ENCODE measurements around the gene NPFF. TPM values are rescaled to one million over a fixed set of nuclear protein-coding genes. Genes with fewer than 3 reads are reported as not detected.
A peak's percentile ranks its signal among the peaks of the same experiment; 100 is the strongest.
"Not testable (repeated sequence)": the region's sequence is repeated elsewhere in the genome, so short reads cannot be mapped to it uniquely, and the experiment has no call there.

NPFF gene
- polyA plus RNA-seq, 3 donors = 0.29 TPM; not detected in 2

DNA sequence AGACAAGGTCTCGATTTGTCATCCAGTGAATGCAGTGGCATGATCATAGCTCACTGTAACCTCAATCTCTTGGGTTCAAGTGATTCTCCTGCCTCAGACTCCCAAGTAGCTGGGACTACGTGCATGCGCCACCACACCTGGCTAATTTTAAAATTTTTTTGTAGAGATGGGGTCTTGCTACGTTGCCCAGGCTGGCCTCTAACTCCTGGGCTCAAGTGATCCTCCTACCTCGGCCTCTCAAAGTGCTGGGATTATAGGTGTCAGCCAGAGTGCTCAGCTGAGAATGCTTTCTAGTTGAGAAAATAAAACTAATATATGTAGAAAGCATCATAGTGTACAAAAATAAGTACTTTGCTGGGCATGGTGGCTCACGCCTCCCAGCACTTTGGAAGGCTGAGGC is 41.1 kb upstream of the NPFF start:
- H3K4me3 Mint-ChIP-seq; DNase-seq; H3K9me3 Mint-ChIP-seq; intact Hi-C loops (cut with micrococcal nuclease); H3K79me2 ChIP-seq (ENCODE audit: insufficient read depth, low read length); H3K4me1 Mint-ChIP-seq; H3K4me1 ChIP-seq (ENCODE audit: control insufficient read depth in 1 of 2, insufficient read depth in 2 of 2, low read length in 2 of 2); H3K27me3 ChIP-seq (ENCODE audit: control insufficient read depth in 2 of 2, insufficient read depth in 2 of 2, low read length in 2 of 2); H3K4me2 ChIP-seq (replicated peaks; ENCODE audit: extremely low read depth, low read length, poor library complexity, severe bottlenecking); H3K9me3 ChIP-seq (replicated peaks in 1 of 2; ENCODE audit: control insufficient read depth in 1 of 2, insufficient read depth in 1 of 2, low read length in 2 of 2); H4K20me1 ChIP-seq (ENCODE audit: insufficient read depth, low read length); H2AFZ ChIP-seq (ENCODE audit: insufficient read depth, low read depth, low read length, poor library complexity, severe bottlenecking); H3K27me3 Mint-ChIP-seq (ENCODE audit: low read depth in 3 of 3); H3K9ac ChIP-seq (ENCODE audit: insufficient read depth, low read length, poor library complexity, severe bottlenecking); H3K4me3 ChIP-seq (replicated peaks in 1 of 3; ENCODE audit: low read depth in 2 of 3, low read length in 3 of 3); H3K27ac ChIP-seq (ENCODE audit: low read depth in 1 of 2, low read length in 2 of 2): not testable (repeated sequence)
- 100% methylated on average over 3 of the region's 6 CpGs for WGBS (ENCODE audit: insufficient coverage)
- Mint-ChIP-seq H3K27ac (peak overlapping the region in 1 of 7 donors; percentile 10), H3K36me3 (peaks cover 42 to 68% of the 10 kb centered on the region in 2 donors)
- peaks cover 45 to 69% of the 10 kb centered on the region in 2 donors for H3K36me3 ChIP-seq (replicated peaks in 1 of 2; ENCODE audit: control insufficient read depth in 1 of 2, insufficient read depth in 2 of 2, low read length in 2 of 2)

DNA sequence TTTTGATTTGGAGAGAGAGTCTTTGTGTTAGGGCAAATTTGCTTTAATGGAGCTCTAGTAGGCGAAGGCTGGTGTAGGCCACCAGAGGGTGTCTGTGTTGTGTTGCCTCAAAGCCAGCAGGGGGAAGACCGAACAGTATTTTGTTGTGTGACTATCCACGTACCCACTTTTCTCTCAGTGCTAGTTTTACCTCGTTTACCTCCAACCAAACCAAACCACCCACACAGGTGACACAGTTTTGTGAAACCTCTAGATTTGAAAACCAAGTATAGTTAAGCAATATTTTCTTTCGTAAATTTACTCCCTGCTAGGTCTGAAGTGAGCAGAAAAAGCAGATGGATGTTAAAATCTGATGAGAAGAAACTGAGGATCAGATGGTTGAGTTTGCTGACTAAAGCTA is 36.3 kb upstream of the NPFF start:
- Histone ChIP-seq H3K9ac (ENCODE audit: insufficient read depth, low read length, poor library complexity, severe bottlenecking) (no peak overlapping the region), H3K27ac (ENCODE audit: low read depth in 1 of 2, low read length in 2 of 2) (peak overlapping the region in 1 of 2 donors; percentile 67), H3K9me3 (replicated peaks in 1 of 2; ENCODE audit: control insufficient read depth in 1 of 2, insufficient read depth in 1 of 2, low read length in 2 of 2) (no peaks in the 10 kb centered on the region), H3K4me2 (replicated peaks; ENCODE audit: extremely low read depth, low read length, poor library complexity, severe bottlenecking) (no peak overlapping the region), H3K4me3 (replicated peaks in 1 of 3; ENCODE audit: low read depth in 2 of 3, low read length in 3 of 3) (no peak overlapping the region), H3K4me1 (ENCODE audit: control insufficient read depth in 1 of 2, insufficient read depth in 2 of 2, low read length in 2 of 2) (no peaks in the 10 kb centered on the region), H2AFZ (ENCODE audit: insufficient read depth, low read depth, low read length, poor library complexity, severe bottlenecking) (no peak overlapping the region), H4K20me1 (ENCODE audit: insufficient read depth, low read length) (peaks cover 3% of the 10 kb centered on the region), H3K36me3 (replicated peaks in 1 of 2; ENCODE audit: control insufficient read depth in 1 of 2, insufficient read depth in 2 of 2, low read length in 2 of 2) (peaks cover 40 to 64% of the 10 kb centered on the region in 2 donors), H3K27me3 (ENCODE audit: control insufficient read depth in 2 of 2, insufficient read depth in 2 of 2, low read length in 2 of 2) (no peaks in the 10 kb centered on the region), H3K79me2 (ENCODE audit: insufficient read depth, low read length) (no peaks in the 10 kb centered on the region)
- WGBS (ENCODE audit: insufficient coverage) = 80% methylated on average over 1 of the region's 5 CpGs
- Mint-ChIP-seq H3K36me3 (peaks cover 45 to 62% of the 10 kb centered on the region in 2 donors), H3K4me1 (peaks cover 2% of the 10 kb centered on the region), H3K27me3 (ENCODE audit: low read depth in 3 of 3) (no peaks in the 10 kb centered on the region), H3K27ac (peak overlapping the region in 4 of 7 donors; percentile 30 to 73 (median 38)), H3K9me3 (no peaks in the 10 kb centered on the region), H3K4me3 (no peak overlapping the region)
- intact Hi-C loops (cut with micrococcal nuclease) = loop anchor here (5.0 kb wide), 2 partner anchors 34 to 134 kb away; partner anchors contain the start of gene ATP5MC2 (in 1 of the 2)
- DNase-seq = peak; percentile 35 to 51 (median 37)
- TF ChIP-seq, protein P1, sequence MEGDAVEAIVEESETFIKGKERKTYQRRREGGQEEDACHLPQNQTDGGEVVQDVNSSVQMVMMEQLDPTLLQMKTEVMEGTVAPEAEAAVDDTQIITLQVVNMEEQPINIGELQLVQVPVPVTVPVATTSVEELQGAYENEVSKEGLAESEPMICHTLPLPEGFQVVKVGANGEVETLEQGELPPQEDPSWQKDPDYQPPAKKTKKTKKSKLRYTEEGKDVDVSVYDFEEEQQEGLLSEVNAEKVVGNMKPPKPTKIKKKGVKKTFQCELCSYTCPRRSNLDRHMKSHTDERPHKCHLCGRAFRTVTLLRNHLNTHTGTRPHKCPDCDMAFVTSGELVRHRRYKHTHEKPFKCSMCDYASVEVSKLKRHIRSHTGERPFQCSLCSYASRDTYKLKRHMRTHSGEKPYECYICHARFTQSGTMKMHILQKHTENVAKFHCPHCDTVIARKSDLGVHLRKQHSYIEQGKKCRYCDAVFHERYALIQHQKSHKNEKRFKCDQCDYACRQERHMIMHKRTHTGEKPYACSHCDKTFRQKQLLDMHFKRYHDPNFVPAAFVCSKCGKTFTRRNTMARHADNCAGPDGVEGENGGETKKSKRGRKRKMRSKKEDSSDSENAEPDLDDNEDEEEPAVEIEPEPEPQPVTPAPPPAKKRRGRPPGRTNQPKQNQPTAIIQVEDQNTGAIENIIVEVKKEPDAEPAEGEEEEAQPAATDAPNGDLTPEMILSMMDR (IDR thresholded peaks at IDR 0.05) = peak; percentile 79

Data from CD14-positive monocyte (primary cell).